GM19438 (cell line): Measurements from ENCODE around the gene KRT75.
"Not testable (repeated sequence)": the region's sequence is repeated elsewhere in the genome, so short reads cannot be mapped to it uniquely, and the experiment has no call there.

Experiments
- ATAC-seq: cut with Tn5 transposase; IDR thresholded peaks from one replicate; pipeline ENCODE4 v1.9.1; 2021; ENCODE audit warnings: low read depth; ENCODE audit not compliant: unreplicated experiment

The KRT75 gene

GRCh38 chr12:52434081-52434733, at the start of gene KRT75:
Gene KRT75, minus strand, starts transcription at chr12:52434371. Its CDS starts 67 bp downstream, at chr12:52434304.
- no peak for ATAC-seq

- ATAC-seq: no peak
These were observed 45.9 kb upstream of the KRT75 start for GRCh38 chr12:52480073-52480472.

GRCh38 chr12:52477651-52478050, 43.5 kb upstream of the KRT75 start:
- no peak for ATAC-seq

- no peak for ATAC-seq
These were observed 40.0 kb upstream of the KRT75 start for GRCh38 chr12:52474212-52474611.

- ATAC-seq: no peak
These were observed 39.6 kb upstream of the KRT75 start, which contains the start of gene KRT6C for GRCh38 chr12:52473768-52474167. Gene KRT6C, minus strand, starts transcription at chr12:52473805. Its CDS starts 68 bp downstream, at chr12:52473737.

GRCh38 chr12:52469853-52470252, 35.7 kb upstream of the KRT75 start:
- no peak for ATAC-seq

- no peak for ATAC-seq
These were observed 30.7 kb upstream of the KRT75 start for GRCh38 chr12:52464897-52465296.

GRCh38 chr12:52461693-52462092, 27.5 kb upstream of the KRT75 start:
- no peak for ATAC-seq

- no peak for ATAC-seq
These were observed 24.7 kb upstream of the KRT75 start for GRCh38 chr12:52458861-52459260.

GRCh38 chr12:52455821-52456220, 21.6 kb upstream of the KRT75 start:
- ATAC-seq: no peak

GRCh38 chr12:52454411-52455201, 20.4 kb upstream of the KRT75 start:
- no peak for ATAC-seq

GRCh38 chr12:52452101-52452500, 17.9 kb upstream of the KRT75 start, which contains the start of gene KRT6B:
Gene KRT6B, minus strand, starts transcription at chr12:52452146. Its CDS starts 68 bp downstream, at chr12:52452078.
- no peak for ATAC-seq

- ATAC-seq: no peak
These were observed 14.1 kb upstream of the KRT75 start for GRCh38 chr12:52448228-52448627.

- not testable (repeated sequence) for ATAC-seq
These were observed 13.0 kb upstream of the KRT75 start for GRCh38 chr12:52447196-52447595.

GRCh38 chr12:52446367-52447045, 12.3 kb upstream of the KRT75 start:
- no peak for ATAC-seq

GRCh38 chr12:52445876-52446275, 11.7 kb upstream of the KRT75 start:
- no peak for ATAC-seq

GRCh38 chr12:52444647-52445595, 10.8 kb upstream of the KRT75 start:
- no peak for ATAC-seq

GRCh38 chr12:52443966-52444365, 9.8 kb upstream of the KRT75 start:
- ATAC-seq: no peak

GRCh38 chr12:52442600-52443061, 8.5 kb upstream of the KRT75 start:
- no peak for ATAC-seq

- ATAC-seq: no peak
These were observed 7.2 kb upstream of the KRT75 start for GRCh38 chr12:52441320-52441911.
